IPS-15b (cell line): ENCODE measurements around the gene ANKRD11.

Experiments used
- H3K27me3 ChIP-seq: one replicate; pipeline ENCODE4 v1.6.1; 2013; ENCODE audit warnings: low read length; ENCODE audit not compliant: control insufficient read depth, insufficient read depth
- H3K36me3 ChIP-seq: one replicate; pipeline ENCODE4 v1.6.1; 2013; ENCODE audit warnings: low read length; ENCODE audit not compliant: control insufficient read depth, insufficient read depth
- H3K4me1 ChIP-seq: one replicate; pipeline ENCODE4 v1.6.1; 2013; ENCODE audit warnings: mild to moderate bottlenecking, low read length; ENCODE audit not compliant: control insufficient read depth, insufficient read depth
- H3K4me3 ChIP-seq: one replicate; pipeline ENCODE4 v1.5.1; 2013; ENCODE audit warnings: low read depth, low read length
- H3K9ac ChIP-seq: one replicate; pipeline ENCODE4 v1.6.1; 2013; ENCODE audit warnings: low read depth, mild to moderate bottlenecking, low read length
- H3K9me3 ChIP-seq: one replicate; pipeline ENCODE4 v1.6.1; 2013; ENCODE audit warnings: mild to moderate bottlenecking, low read length; ENCODE audit not compliant: control insufficient read depth, insufficient read depth

The ANKRD11 gene

GRCh38 chr16:89490439-89491237, at the start of gene ANKRD11:
TSS of gene ANKRD11 (minus strand) at chr16:89490561. CDS start at chr16:89317019, 173,542 bp downstream.
- Histone ChIP-seq H3K4me1 (peaks cover 15% of the 10 kb centered on the region), H3K9me3 (no peaks in the 10 kb centered on the region), H3K9ac (peak within 1 kb of the TSS; percentile 66), H3K4me3 (peak within 1 kb of the TSS; percentile 86), H3K27me3 (no peaks in the 10 kb centered on the region), H3K36me3 (no peaks in the 10 kb centered on the region)

GRCh38 chr16:89538286-89538685, 47.9 kb upstream of the ANKRD11 start:
- no peaks in the 10 kb centered on the region for H3K27me3 ChIP-seq
- no peak overlapping the region for H3K9ac ChIP-seq
- H3K4me1 ChIP-seq = no peaks in the 10 kb centered on the region
- H3K9me3 ChIP-seq = no peaks in the 10 kb centered on the region
- H3K36me3 ChIP-seq = peaks cover 60% of the 10 kb centered on the region
- H3K4me3 ChIP-seq = no peak overlapping the region

- Histone ChIP-seq H3K27me3 (no peaks in the 10 kb centered on the region), H3K4me3 (no peak overlapping the region), H3K4me1 (no peaks in the 10 kb centered on the region), H3K9ac (no peak overlapping the region), H3K36me3 (peaks cover 60% of the 10 kb centered on the region), H3K9me3 (no peaks in the 10 kb centered on the region)
These were observed 47.2 kb upstream of the ANKRD11 start for GRCh38 chr16:89537549-89537925.

- peaks cover 63% of the 10 kb centered on the region for H3K36me3 ChIP-seq
- H3K27me3 ChIP-seq = no peaks in the 10 kb centered on the region
These were observed 46.7 kb upstream of the ANKRD11 start for GRCh38 chr16:89536886-89537548.

GRCh38 chr16:89536371-89536770, 46.0 kb upstream of the ANKRD11 start:
- H3K9ac ChIP-seq = no peak overlapping the region
- H3K27me3 ChIP-seq = no peaks in the 10 kb centered on the region
- no peak overlapping the region for H3K4me3 ChIP-seq
- H3K9me3 ChIP-seq = no peaks in the 10 kb centered on the region
- peaks cover 65% of the 10 kb centered on the region for H3K36me3 ChIP-seq
- H3K4me1 ChIP-seq = no peaks in the 10 kb centered on the region

More at GRCh38 chr16:89536886-89537548, 46.7 kb upstream of the ANKRD11 start:
- Histone ChIP-seq H3K4me1 (no peaks in the 10 kb centered on the region), H3K4me3 (no peak overlapping the region), H3K9me3 (no peaks in the 10 kb centered on the region), H3K9ac (no peak overlapping the region)

- H3K27me3 ChIP-seq = no peaks in the 10 kb centered on the region
- H3K9me3 ChIP-seq = no peaks in the 10 kb centered on the region
- H3K4me1 ChIP-seq = no peaks in the 10 kb centered on the region
- H3K36me3 ChIP-seq = peaks cover 69% of the 10 kb centered on the region
- no peak overlapping the region for H3K9ac ChIP-seq
- no peak overlapping the region for H3K4me3 ChIP-seq
These were observed 43.9 kb upstream of the ANKRD11 start for GRCh38 chr16:89534252-89534756.

- Histone ChIP-seq H3K36me3 (peaks cover 61% of the 10 kb centered on the region), H3K9me3 (no peaks in the 10 kb centered on the region)
These were observed 41.6 kb upstream of the ANKRD11 start for GRCh38 chr16:89531821-89532526.

GRCh38 chr16:89530401-89531381, 40.3 kb upstream of the ANKRD11 start:
- no peaks in the 10 kb centered on the region for H3K27me3 ChIP-seq
- no peaks in the 10 kb centered on the region for H3K4me1 ChIP-seq
- H3K9ac ChIP-seq = no peak overlapping the region
- peaks cover 67% of the 10 kb centered on the region for H3K36me3 ChIP-seq
- no peaks in the 10 kb centered on the region for H3K9me3 ChIP-seq
- no peak overlapping the region for H3K4me3 ChIP-seq

More at GRCh38 chr16:89531821-89532526, 41.6 kb upstream of the ANKRD11 start:
- H3K9ac ChIP-seq = no peak overlapping the region
- no peak overlapping the region for H3K4me3 ChIP-seq
- H3K4me1 ChIP-seq = no peaks in the 10 kb centered on the region
- no peaks in the 10 kb centered on the region for H3K27me3 ChIP-seq

GRCh38 chr16:89529097-89529496, 38.7 kb upstream of the ANKRD11 start:
- H3K4me1 ChIP-seq = no peaks in the 10 kb centered on the region
- H3K9me3 ChIP-seq = no peaks in the 10 kb centered on the region
- H3K9ac ChIP-seq = no peak overlapping the region
- H3K4me3 ChIP-seq = no peak overlapping the region
- peaks cover 63% of the 10 kb centered on the region for H3K36me3 ChIP-seq
- H3K27me3 ChIP-seq = no peaks in the 10 kb centered on the region

- H3K9ac ChIP-seq = no peak overlapping the region
- H3K36me3 ChIP-seq = peaks cover 60% of the 10 kb centered on the region
- no peaks in the 10 kb centered on the region for H3K27me3 ChIP-seq
- H3K9me3 ChIP-seq = no peaks in the 10 kb centered on the region
- H3K4me3 ChIP-seq = no peak overlapping the region
- H3K4me1 ChIP-seq = no peaks in the 10 kb centered on the region
These were observed 35.0 kb upstream of the ANKRD11 start for GRCh38 chr16:89525146-89525913.
